AG04450 (cell line): ENCODE results near the gene FLNB. TPM values are rescaled to one million over a fixed set of nuclear protein-coding genes. Genes with fewer than 3 reads are reported as not detected.

Experiments used
- CTCF ChIA-PET: fragments of 300-600, 350-600 bp; formaldehyde crosslinking; extraction: SDS; loops from one replicate; lab custom pipeline; 2022; ENCODE audit warnings: antibody characterized with exemption, inconsistent platforms; lab: Charles Lee
- POLR2A ChIA-PET: fragments of 350-600 bp; formaldehyde crosslinking; extraction: SDS; loops from one replicate; lab custom pipeline; 2021; ENCODE audit warnings: antibody characterized with exemption, inconsistent platforms; lab: Yijun Ruan, JAX
- DNase-seq: peaks from one replicate; pipeline ENCODE4 v3.0.0-alpha.2; 2011; ENCODE audit warnings: low read depth, low spot score
- H3K27ac ChIP-seq: one replicate; pipeline ENCODE4 v1.5.1; 2012; ENCODE audit warnings: low read depth, low read length, control low read depth
- H3K27me3 ChIP-seq: one replicate; pipeline ENCODE4 v1.6.0; 2012; ENCODE audit warnings: low read length; ENCODE audit not compliant: control insufficient read depth, insufficient read depth
- H3K4me3 ChIP-seq: 2 replicates; pipeline ENCODE4 v1.5.1; 2011; ENCODE audit warnings: mild to moderate bottlenecking, low read depth, low read length, control low read depth
- H3K9me3 ChIP-seq: 2 replicates; pipeline ENCODE4 v1.5.1; 2012; ENCODE audit warnings: low read length; ENCODE audit not compliant: control insufficient read depth, insufficient read depth
- CTCF ChIP-seq: IDR thresholded peaks from 2 replicates; pipeline ENCODE4 v1.5.1; 2011; ENCODE audit warnings: low read depth, low read length, control low read depth, inconsistent platforms
- polyA plus RNA-seq: library from polyadenylated mRNA; depleted of rRNA; stranded (reverse); fragments of >200 nt; gene quantifications from 2 replicates; pipeline ENCODE4 v1.2.3, GENCODE V29; 2011

The FLNB gene
- polyA plus RNA-seq, 1 experiment: 89.6 TPM

GRCh38 chr3:58188921-58189451 lies 180.8 kb downstream of the FLNB start:
- Histone ChIP-seq H3K4me3 (no peak overlapping the region), H3K27me3 (peaks cover 2% of the 10 kb centered on the region), H3K27ac (no peak overlapping the region), H3K9me3 (no peaks in the 10 kb centered on the region)
- CTCF ChIA-PET: interaction anchor here (1.2 to 9.1 kb wide), 11 partner anchors 11 to 344 kb away, joined by 3 to 216 read pairs (median 7); partner anchors contain the start of genes ABHD6, HTD2 and RPP14
- no peak for TF ChIP-seq CTCF
- POLR2A ChIA-PET: interaction anchor here (0.6 kb wide), 1 partner anchor 118 kb away, joined by 3 read pairs; no protein-coding TSS in a partner anchor
- DNase-seq: no peak

GRCh38 chr3:58189691-58190090 lies 181.5 kb downstream of the FLNB start:
- CTCF ChIA-PET: interaction anchor here (4.1 to 9.1 kb wide), 4 partner anchors 12 to 117 kb away, joined by 46 to 216 read pairs (median 58); partner anchors contain the start of genes HTD2 and RPP14
- Histone ChIP-seq H3K27ac (no peak overlapping the region), H3K9me3 (no peaks in the 10 kb centered on the region), H3K4me3 (no peak overlapping the region), H3K27me3 (peaks cover 2% of the 10 kb centered on the region)
- no peak for DNase-seq
- POLR2A ChIA-PET: no interaction called here
- no peak for TF ChIP-seq CTCF

GRCh38 chr3:58190291-58190690 lies 182.1 kb downstream of the FLNB start:
- CTCF ChIA-PET: interaction anchor here (4.1 to 9.1 kb wide), 4 partner anchors 13 to 117 kb away, joined by 46 to 216 read pairs (median 58); partner anchors contain the start of genes HTD2 and RPP14

GRCh38 chr3:58190882-58191281 lies 182.7 kb downstream of the FLNB start:
- Histone ChIP-seq H3K9me3 (no peaks in the 10 kb centered on the region), H3K27me3 (peaks cover 2% of the 10 kb centered on the region), H3K27ac (no peak overlapping the region), H3K4me3 (no peak overlapping the region)
- ChIA-PET CTCF (interaction anchor here (4.1 to 9.1 kb wide), 4 partner anchors 13 to 116 kb away, joined by 46 to 216 read pairs (median 58); partner anchors contain the start of genes HTD2 and RPP14), POLR2A (interaction anchor here (1.1 kb wide), 1 partner anchor 115 kb away, joined by 3 read pairs; the partner anchor contains the start of genes HTD2 and RPP14)
- no peak for DNase-seq
- TF ChIP-seq CTCF: no peak

More at GRCh38 chr3:58190291-58190690, 182.1 kb downstream of the FLNB start:
- no peaks in the 10 kb centered on the region for H3K9me3 ChIP-seq
- POLR2A ChIA-PET: interaction anchor here (1.1 kb wide), 1 partner anchor 116 kb away, joined by 3 read pairs; the partner anchor contains the start of genes HTD2 and RPP14
- no peak for DNase-seq
- H3K4me3 ChIP-seq: no peak overlapping the region
- no peak overlapping the region for H3K27ac ChIP-seq
- peaks cover 2% of the 10 kb centered on the region for H3K27me3 ChIP-seq
- no peak for TF ChIP-seq CTCF

GRCh38 chr3:58191361-58191991 lies 183.3 kb downstream of the FLNB start:
- Histone ChIP-seq H3K27ac (no peak overlapping the region), H3K27me3 (no peaks in the 10 kb centered on the region), H3K4me3 (no peak overlapping the region), H3K9me3 (no peaks in the 10 kb centered on the region)
- no peak for DNase-seq
- CTCF ChIA-PET: interaction anchor here (0.6 to 9.1 kb wide), 5 partner anchors 14 to 387 kb away, joined by 3 to 216 read pairs (median 50); partner anchors contain the start of genes HTD2 and RPP14
- no peak for TF ChIP-seq CTCF
- POLR2A ChIA-PET: no interaction called here
